Neutrophil (primary cell): ENCODE results near the gene BNC2.

Experiments
- H3K27ac ChIP-seq: fragments of 200-600 bp; sonication (generic); 2 replicates; pipeline ENCODE4 v1.5.1; 2016; ENCODE audit warnings: mild to moderate bottlenecking, moderate library complexity
- H3K27me3 ChIP-seq: fragments of 200-600 bp; sonication (generic); 2 replicates; pipeline ENCODE4 v1.6.0; 2016; ENCODE audit warnings: mild to moderate bottlenecking
- H3K36me3 ChIP-seq: fragments of 200-600 bp; sonication (generic); 2 replicates; pipeline ENCODE4 v1.5.1; 2017
- H3K4me1 ChIP-seq, 2 experiments: fragments of 200-600 bp in 1 of 2; sonication (generic) in 1 of 2; 1 replicate in 1 of 2; 2 replicates in 1 of 2; pipeline versions ENCODE4 v1.5.1 to v1.6.1; 2013 to 2016; ENCODE audit warnings: low read depth in 1 of 2, low read length in 1 of 2, mild to moderate bottlenecking in 1 of 2, moderate library complexity in 1 of 2; ENCODE audit not compliant: control insufficient read depth in 1 of 2, insufficient read depth in 1 of 2
- H3K4me3 ChIP-seq, 2 experiments: fragments of 200-600 bp in 1 of 2; sonication (generic) in 1 of 2; 1 replicate in 1 of 2; 2 replicates in 1 of 2; pipeline ENCODE4 v1.5.1; 2013 to 2016; ENCODE audit warnings: low read depth in 1 of 2, low read length in 1 of 2, mild to moderate bottlenecking in 1 of 2, moderate library complexity in 1 of 2
- H3K9me3 ChIP-seq: fragments of 200-600 bp; sonication (generic); 2 replicates; pipeline ENCODE4 v1.5.1; 2016
- TF ChIP-seq, protein P1 (sequence below): fragments of 200-600 bp; sonication (generic); IDR thresholded peaks from 2 replicates; pipeline ENCODE4 v1.5.1; 2016; ENCODE audit warnings: antibody characterized with exemption

The BNC2 gene

GRCh38 chr9:16386007-16386826, 484.3 kb downstream of the BNC2 start:
- Histone ChIP-seq H3K27me3 (no peaks in the 10 kb centered on the region), H3K4me1 (no peaks in the 10 kb centered on the region), H3K27ac (no peak overlapping the region), H3K36me3 (no peaks in the 10 kb centered on the region), H3K4me3 (no peak overlapping the region), H3K9me3 (no peaks in the 10 kb centered on the region)
- TF ChIP-seq, protein P1, sequence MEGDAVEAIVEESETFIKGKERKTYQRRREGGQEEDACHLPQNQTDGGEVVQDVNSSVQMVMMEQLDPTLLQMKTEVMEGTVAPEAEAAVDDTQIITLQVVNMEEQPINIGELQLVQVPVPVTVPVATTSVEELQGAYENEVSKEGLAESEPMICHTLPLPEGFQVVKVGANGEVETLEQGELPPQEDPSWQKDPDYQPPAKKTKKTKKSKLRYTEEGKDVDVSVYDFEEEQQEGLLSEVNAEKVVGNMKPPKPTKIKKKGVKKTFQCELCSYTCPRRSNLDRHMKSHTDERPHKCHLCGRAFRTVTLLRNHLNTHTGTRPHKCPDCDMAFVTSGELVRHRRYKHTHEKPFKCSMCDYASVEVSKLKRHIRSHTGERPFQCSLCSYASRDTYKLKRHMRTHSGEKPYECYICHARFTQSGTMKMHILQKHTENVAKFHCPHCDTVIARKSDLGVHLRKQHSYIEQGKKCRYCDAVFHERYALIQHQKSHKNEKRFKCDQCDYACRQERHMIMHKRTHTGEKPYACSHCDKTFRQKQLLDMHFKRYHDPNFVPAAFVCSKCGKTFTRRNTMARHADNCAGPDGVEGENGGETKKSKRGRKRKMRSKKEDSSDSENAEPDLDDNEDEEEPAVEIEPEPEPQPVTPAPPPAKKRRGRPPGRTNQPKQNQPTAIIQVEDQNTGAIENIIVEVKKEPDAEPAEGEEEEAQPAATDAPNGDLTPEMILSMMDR: no peak

- Histone ChIP-seq H3K9me3 (no peaks in the 10 kb centered on the region), H3K36me3 (no peaks in the 10 kb centered on the region), H3K27ac (no peak overlapping the region), H3K27me3 (no peaks in the 10 kb centered on the region), H3K4me1 (no peaks in the 10 kb centered on the region), H3K4me3 (no peak overlapping the region)
- TF ChIP-seq, protein P1: no peak
These were observed 484.9 kb downstream of the BNC2 start for GRCh38 chr9:16385590-16385989.

- H3K9me3 ChIP-seq: no peaks in the 10 kb centered on the region
- no peaks in the 10 kb centered on the region for H3K36me3 ChIP-seq
- H3K27ac ChIP-seq: no peak overlapping the region
- H3K4me3 ChIP-seq: no peak overlapping the region
- no peaks in the 10 kb centered on the region for H3K4me1 ChIP-seq
- TF ChIP-seq, protein P1: no peak
- no peaks in the 10 kb centered on the region for H3K27me3 ChIP-seq
These were observed 485.5 kb downstream of the BNC2 start for GRCh38 chr9:16384993-16385392.

DNA sequence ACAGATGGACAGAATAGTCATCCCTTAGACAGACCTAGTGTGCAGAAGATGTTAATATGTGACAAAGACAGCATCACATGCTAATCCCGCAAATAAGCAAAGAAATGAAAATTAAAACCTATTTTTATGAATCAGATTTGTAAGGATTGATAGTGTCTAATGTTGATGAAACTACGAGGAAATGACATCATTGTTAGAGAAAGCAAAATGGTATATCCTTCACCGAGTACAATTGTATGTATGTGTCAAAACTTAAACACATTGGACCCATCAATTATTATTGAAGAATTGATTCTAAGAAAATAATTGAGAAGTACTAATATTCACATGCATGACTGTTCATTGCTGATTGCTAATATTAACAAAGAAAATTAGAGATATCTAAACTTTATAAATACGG, 493.2 kb downstream of the BNC2 start:
- H3K4me1 ChIP-seq: no peaks in the 10 kb centered on the region
- TF ChIP-seq, protein P1: no peak
- H3K4me3 ChIP-seq: no peak overlapping the region
- H3K27ac ChIP-seq: no peak overlapping the region
- no peaks in the 10 kb centered on the region for H3K9me3 ChIP-seq
- H3K27me3 ChIP-seq: no peaks in the 10 kb centered on the region
- H3K36me3 ChIP-seq: no peaks in the 10 kb centered on the region

DNA sequence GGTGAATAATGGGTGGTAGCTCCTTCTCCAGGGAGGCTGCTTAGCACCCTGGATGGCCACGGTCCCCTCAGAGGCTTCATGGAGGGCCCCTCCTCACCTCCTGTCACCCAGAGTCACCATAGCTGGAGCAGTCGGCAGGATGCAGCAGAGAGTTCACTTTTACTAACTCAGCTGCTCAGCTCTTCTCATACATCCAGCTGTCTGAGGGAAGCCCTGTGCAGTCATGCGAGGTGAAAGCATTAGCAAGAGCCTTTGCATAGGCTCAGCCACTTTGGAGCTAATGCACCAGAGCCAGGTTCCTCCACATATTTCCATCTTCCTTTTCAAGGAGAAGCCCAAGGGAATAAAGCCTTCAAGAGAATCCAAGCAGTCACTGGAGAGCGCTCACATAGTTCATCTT, 499.2 kb downstream of the BNC2 start:
- Histone ChIP-seq H3K4me3 (no peak overlapping the region), H3K9me3 (no peaks in the 10 kb centered on the region), H3K27ac (no peak overlapping the region), H3K4me1 (no peaks in the 10 kb centered on the region), H3K36me3 (no peaks in the 10 kb centered on the region), H3K27me3 (no peaks in the 10 kb centered on the region)
- TF ChIP-seq, protein P1: no peak
